ENCODE data around the gene SOCS3.
"Not testable (repeated sequence)": the region's sequence is repeated elsewhere in the genome, so short reads cannot be mapped to it uniquely, and the experiment has no call there.

Gene SOCS3

GRCh38 chr17:78347453-78347852 is 12.4 kb downstream of the SOCS3 start:
- DNase-seq, result no peak

- DNase-seq, result no peak
Measured at GRCh38 chr17:78346605-78347250, 13.1 kb downstream of the SOCS3 start.

- DNase-seq, result no peak
Measured at GRCh38 chr17:78345791-78346494, 13.9 kb downstream of the SOCS3 start.

DNA sequence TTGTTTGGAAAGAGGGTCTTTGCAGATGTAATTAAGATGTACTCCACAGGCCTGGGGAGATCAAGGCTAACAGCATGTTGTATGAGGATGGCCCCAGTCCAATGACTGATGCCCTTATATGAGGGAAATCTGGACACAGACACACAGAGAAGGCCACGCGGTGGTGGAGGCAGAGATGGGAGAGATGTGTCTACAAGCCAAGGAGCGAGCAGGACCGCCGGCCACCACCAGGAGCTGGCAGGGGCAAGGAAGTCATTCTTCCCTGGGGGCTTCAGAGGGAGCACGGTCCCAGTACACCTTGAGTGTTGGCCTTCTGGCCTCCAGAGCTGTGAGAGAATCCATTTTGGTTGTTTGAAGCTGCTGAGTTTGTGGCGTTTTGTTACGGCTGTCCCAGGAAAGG is 14.7 kb downstream of the SOCS3 start:
- DNase-seq, result no peak

- DNase-seq, result no peak
Measured at GRCh38 chr17:78344666-78345065, 15.2 kb downstream of the SOCS3 start.

DNA sequence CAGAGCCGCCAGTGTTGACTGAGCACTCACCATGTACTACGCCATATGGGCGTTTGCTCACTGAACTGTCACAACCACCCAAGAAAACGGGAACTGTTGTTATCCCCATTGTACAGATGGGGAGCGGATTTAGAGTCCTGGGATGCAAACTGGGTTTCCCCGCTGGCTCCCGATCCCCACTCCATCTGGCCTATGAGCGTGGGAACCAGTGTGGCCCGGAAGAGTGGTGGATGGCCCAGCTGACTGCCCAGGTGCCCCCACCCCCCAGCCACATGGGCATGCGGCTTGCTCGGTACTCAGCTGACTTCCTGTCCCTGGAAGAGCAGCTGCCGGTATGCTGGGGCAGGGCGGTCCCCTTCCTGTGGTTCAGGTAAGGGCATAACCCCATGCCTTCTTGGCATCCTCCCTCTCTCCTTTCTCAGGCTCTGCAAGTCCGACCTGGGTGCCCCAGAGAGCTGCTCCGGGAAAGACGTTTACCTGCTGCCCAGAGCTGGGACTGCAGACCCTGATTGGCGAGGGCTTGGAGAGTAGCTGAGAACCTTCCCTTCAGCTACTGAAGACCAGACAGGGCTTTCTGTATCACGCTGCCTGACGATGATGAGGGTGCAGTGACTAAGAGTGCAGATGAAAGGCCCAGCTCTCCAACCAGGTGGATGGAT is 16.2 kb downstream of the SOCS3 start:
- no peak for DNase-seq

- DNase-seq, result peak; percentile 66
Measured at GRCh38 chr17:78343187-78343542, 16.7 kb downstream of the SOCS3 start.

GRCh38 chr17:78342449-78343186 is 17.3 kb downstream of the SOCS3 start:
- peak; percentile 61 for DNase-seq

DNA sequence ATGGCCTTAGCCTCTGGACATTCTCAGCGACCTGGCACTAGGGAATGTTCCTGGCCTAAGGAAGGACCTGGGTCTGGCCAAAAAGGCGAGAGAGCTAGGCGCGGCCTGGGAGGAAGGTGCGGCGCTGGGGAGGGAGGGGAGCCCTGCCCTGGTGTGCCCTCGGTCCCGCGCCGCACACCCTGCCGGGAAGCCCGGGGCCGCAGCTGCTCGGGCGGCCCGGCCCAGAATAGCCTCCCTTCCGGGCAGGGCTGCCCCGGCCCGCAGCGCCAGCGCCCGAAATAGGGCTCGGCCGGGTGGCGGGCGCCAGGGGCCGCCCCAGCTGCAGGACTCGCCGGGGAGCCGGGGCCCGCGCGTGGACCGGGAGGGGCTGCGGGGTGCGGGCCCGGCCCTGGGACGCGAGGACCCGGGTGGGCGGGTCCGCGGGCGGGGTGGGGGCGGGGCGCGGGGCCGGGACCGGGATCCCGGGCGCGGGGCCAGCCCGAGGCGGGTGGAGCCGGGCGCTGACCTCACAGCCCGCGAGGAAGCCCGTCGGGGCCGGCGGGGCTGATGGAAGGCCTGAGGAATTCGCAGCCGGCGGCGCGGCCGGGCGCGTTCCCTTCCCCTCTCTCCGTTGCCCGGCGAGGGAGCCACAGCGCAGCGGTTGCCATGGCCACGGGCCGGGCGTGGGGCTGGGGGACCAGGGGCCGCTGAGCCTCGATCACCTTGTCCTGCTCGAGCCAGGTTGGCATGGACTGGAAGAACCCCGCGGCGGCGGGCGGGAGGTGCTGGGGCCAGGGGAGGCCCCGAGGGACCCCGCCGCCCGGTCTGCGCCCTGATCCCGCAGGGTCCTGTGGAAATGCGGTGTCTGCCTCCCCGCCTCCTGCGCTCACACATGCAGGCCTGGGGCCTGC is 18.1 kb downstream of the SOCS3 start:
- DNase-seq, result peak; percentile 90

DNA sequence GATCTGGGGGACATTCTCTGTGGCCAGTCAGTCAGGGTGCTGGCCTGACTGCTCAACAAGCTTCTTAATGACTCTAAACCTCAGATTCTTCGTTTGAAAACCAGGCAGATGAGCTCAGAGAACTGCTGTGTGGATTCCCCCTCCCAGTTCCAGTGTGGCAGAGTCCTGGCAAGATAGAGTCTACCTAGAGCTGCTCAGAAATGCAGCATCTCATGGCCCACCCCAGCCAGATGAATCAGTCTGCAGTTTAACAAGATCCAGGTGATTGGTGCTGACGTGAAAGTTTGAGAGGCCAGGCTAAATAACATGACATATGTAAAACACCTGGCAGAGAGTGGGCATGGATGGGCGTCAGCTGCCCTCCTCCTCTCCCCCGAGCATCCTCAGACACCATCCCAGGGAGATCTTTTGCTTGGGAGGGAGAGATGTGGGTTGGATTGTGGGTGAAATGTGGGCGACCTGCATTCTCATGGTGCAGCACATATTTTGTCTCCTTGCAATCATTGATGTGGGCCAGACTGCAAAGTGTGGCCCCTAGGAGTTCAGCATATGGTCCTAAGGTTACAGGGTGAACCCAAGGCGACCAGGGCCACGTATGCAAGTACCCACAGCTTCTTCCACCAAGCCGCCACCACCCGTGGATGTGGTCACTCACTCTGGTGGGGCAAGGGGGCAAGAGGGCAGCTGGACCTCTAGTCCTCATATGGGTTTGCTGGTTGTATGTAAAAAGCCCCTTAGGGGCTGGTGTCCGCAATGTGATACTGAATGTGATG is 19.5 kb downstream of the SOCS3 start:
- DNase-seq, result no peak

DNA sequence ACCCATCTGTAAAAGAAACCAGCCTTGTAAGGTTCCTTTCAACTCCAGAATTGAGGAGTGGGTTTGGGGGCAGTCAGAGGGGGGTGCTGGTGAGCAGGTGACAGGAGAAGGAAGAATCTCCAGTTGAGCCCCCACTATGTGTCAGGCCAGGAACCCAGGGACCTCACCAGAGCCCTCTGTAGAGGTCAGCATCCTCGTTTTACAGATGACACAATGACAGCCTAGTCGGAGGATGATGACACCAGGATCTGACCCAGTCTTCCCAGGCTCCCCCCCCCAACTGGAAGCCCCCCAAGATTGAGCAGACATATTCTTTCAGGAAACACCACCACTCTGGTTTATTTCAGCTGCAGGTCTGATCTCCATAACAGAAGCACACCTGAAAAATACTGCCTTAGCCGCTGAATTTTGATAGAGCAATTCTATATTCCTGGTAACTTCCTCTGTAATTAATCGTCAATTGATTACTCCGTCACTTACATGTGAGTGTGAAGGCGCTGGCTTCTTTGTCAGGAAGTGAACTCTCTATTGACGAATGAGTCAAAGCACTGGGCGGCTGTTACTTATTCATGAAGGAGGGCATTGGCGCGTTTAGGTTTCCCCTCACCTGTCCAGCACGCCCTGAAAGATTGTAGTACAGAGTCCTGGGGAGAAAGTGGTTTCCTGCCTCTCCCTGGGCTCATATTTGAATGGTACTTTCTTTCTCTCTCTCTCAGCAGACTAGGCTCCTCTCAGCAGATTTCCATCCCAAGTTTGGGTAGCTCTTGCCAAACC is 21.2 kb downstream of the SOCS3 start:
- DNase-seq, result no peak

DNA sequence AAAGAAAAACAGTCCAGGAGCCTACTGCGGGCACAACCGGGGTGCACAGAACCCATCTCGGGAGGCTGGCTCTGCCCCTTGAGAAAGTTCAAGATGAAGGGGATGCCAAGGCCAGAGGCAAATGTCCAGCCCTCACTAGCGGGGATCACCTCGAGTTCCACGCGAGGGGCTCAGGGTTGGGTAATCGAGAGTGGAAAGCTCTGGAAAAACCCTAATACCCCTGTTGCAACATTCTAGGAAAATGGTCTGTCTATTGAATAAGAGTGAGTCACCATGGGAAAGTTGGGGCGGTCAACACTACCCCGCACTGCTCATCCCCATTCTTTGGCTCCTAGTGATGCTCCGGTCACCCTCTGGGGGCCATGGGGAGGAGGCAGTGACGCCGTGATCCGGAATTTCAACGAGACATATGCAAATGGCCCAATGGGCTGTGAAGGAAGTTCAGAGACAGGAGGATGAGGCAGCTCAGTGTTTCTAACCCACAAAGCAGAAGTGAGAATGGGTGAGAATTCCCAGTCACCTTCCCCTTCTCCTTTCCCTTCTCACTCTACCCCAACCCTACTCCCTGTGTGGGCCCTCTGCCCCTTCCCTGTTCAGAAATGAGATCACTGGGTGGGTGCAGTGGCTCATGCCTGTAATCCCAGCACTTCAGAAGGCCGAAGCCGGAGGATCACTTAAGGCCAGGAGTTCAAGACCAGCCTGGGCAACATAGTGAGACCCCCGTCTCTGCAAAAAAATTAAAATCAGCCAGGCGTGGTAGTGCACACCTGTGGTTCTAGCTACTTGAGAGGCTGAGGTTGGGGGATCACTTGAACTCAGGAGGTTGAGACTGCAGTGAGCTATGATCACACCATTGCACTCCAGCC is 22.4 kb downstream of the SOCS3 start:
- DNase-seq, result no peak

- no peak for DNase-seq
Measured at GRCh38 chr17:78335209-78335608, 24.7 kb downstream of the SOCS3 start.

GRCh38 chr17:78332991-78333390 is 26.9 kb downstream of the SOCS3 start:
- no peak for DNase-seq

- not testable (repeated sequence) for DNase-seq
Measured at GRCh38 chr17:78331355-78331754, 28.5 kb downstream of the SOCS3 start.

DNA sequence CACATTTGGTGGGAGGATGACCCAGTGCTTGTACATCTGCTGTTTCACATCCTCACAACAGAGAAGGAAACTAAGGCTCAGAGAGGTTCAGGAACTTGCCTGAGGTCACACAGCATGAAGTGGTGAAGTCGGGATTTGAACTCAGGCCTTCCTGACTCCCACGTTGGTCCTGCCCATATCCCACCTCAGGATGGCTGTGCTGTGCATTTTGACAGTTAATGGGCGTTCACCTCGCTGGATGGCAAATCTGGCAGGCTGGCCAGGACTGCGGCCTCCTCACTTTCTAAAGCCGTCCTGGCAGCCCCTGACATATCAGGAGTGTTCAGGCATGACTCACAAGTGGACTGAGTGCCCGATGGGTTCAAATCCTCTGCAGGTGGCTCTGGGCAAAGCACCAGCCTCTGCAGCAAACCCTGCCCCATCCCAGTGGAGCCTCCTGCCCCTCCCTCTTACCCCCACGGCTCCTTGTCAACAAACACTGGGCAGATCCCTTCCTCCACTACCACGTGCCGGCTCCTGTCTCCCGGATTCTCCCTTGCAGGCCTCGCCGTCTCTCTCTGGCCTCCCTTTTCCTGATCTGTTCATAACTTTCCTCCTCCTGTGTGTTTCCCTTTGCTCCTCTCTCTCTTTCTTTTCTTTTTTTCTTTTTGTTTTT is 29.2 kb downstream of the SOCS3 start:
- no peak for DNase-seq

DNA sequence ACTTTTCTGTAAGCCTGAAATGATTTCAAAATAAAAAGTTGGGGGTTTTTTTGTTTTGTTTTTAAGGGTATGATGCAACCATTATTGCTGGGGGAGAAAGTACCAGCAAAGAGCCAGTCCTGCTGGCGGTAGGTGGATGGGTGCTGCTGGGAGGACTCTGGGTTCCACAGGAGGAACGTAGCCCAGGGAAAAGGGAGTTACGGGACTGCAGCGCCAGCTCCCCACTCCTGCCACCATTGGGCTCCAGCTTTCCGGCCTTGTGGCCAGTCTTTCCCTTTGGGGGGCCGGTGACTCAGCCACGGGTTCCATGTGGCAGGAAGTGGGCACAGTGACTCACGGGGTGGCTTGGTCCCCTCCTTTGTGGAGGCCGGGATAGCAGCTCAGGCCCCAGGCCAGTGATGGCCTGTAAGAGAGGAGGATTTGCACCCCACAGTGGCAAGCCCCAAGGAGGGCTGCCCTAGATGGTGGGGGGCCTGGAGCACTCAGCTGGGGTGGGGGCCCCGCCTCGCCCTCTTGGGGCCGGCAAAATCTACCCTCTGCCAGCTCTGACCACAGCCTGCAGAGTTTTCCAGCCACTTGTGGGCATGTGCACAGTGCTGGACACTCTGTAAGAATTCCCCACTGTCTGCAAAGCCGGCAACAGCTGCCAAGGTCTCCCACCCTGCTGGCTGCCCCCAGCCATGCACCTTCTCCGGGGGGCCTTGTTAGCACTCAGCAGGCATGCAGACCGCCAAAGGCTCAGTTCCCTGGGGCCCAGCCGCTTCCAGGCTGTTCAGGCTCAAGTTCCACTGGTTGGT is 30.4 kb downstream of the SOCS3 start:
- no peak for DNase-seq

DNA sequence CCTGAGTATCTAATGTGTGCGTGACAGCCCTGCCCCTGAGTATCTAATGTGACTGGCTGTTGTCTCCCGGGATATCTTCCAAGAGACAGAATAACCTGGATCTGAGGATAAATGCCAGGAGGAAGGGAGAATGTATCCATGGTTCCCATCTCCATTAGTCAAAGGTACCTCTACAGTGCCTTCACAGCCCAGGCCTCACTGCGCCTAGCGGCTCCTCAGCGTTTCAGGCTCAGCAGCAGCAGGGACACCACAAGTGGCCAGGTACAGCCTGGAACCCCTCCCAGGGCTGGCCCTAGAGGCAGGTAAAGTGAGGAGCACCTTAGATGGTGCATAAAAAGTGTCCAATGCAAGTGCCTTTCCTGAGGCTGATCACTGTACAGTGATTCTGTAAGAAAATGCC is 32.0 kb downstream of the SOCS3 start:
- no peak for DNase-seq
